Ishikawa (cell line): ENCODE measurements around the gene HHIPL1.

Source experiments
- CEBPB ChIP-seq: IDR thresholded peaks from 2 replicates; pipeline ENCODE4 v1.6.1; 2012
- CREB1 ChIP-seq: IDR thresholded peaks from 2 replicates; pipeline ENCODE4 v1.6.1; 2012; ENCODE audit warnings: low read depth
- EGR1 ChIP-seq: IDR thresholded peaks from 2 replicates; pipeline ENCODE4 v1.6.1; 2012
- EP300 ChIP-seq: IDR thresholded peaks from 2 replicates; pipeline ENCODE4 v1.6.1; 2012; ENCODE audit warnings: borderline replicate concordance
- FOXM1 ChIP-seq: IDR thresholded peaks from 2 replicates; pipeline ENCODE4 v1.6.1; 2012; ENCODE audit warnings: low read depth, borderline replicate concordance
- NFIC ChIP-seq: IDR thresholded peaks from 2 replicates; pipeline ENCODE4 v1.6.1; 2012
- RAD21 ChIP-seq: IDR thresholded peaks from 2 replicates; pipeline ENCODE4 v1.6.1; 2012; ENCODE audit warnings: low read depth
- TAF1 ChIP-seq: IDR thresholded peaks from 2 replicates; pipeline ENCODE4 v1.6.1; 2012; ENCODE audit warnings: low read depth, mild to moderate bottlenecking
- TCF12 ChIP-seq: IDR thresholded peaks from 2 replicates; pipeline ENCODE4 v1.6.1; 2012; ENCODE audit warnings: low read depth
- YY1 ChIP-seq: IDR thresholded peaks from 2 replicates; pipeline ENCODE4 v1.6.1; 2012; ENCODE audit warnings: low read depth
- ZBTB7A ChIP-seq: IDR thresholded peaks from 2 replicates; pipeline ENCODE4 v1.6.1; 2012; ENCODE audit warnings: low read depth
- TF ChIP-seq, protein P1 (sequence below): IDR thresholded peaks from 2 replicates; pipeline ENCODE4 v1.6.1; 2012
- TF ChIP-seq, protein P2 (sequence below): IDR thresholded peaks from 2 replicates; pipeline ENCODE4 v1.6.1; 2012
- TF ChIP-seq, protein P3 (sequence below): IDR thresholded peaks from 2 replicates; pipeline ENCODE4 v1.6.1; 2012; ENCODE audit warnings: low read depth, mild to moderate bottlenecking

The HHIPL1 gene

DNA sequence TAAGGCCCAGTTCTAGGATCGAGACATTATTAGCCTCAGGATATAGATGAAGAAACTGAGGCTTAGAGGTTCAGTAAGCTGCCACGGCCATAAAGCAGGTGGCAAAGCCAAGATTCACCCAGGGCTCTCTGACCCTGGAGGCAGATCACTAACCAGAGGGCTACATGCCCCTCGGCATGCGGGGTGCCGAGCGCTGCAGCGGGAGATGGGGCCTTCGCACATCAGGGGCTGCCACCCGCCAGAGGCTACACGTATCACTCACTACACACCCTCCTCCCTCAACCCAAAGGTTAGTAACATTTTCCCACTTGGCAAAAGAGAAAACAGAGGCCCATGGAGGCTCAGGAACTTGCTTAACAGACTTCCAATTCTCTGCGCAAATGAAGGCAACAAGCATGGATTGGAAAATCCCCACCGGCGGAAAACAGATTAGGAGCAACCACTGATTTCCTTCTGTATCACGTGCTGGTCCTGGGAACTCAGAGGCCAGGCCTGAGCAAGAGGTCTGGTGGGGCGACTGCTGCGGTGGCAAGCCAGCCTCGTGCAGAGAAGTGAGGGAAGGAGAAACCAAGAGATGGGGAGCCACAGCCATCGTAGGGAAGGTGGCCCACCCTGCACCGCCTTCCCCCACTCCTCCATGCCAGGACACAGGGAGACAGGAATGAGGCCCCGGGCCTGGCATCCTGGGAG is 46.9 kb upstream of the HHIPL1 start:
- TF ChIP-seq YY1 (no peak), TAF1 (no peak), CEBPB (no peak)
- TF ChIP-seq, protein P1, sequence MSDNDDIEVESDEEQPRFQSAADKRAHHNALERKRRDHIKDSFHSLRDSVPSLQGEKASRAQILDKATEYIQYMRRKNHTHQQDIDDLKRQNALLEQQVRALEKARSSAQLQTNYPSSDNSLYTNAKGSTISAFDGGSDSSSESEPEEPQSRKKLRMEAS = no peak

DNA sequence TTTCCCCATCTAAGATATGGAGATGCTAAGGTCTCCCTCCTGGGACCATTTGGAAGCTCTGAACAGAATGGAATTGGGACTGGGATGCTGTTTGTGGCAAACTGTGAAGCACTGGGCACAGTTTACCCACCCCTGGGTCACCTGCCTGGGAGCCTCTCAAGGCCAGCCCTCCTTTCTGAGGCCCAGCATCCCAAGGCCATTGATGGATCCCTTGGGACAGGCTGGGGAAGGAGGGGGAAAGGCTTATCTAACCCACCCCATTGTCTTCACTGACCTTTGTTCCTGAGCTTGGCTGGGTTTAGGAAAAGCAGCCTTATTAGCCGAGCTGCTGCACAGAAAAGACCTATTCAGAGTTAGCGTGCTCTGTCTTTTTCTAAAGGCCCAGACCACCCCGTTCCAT is 46.2 kb upstream of the HHIPL1 start:
- TF ChIP-seq, protein P1 = no peak
- TF ChIP-seq CEBPB (no peak), ZBTB7A (no peak), YY1 (no peak), EGR1 (no peak), NFIC (no peak)
- TF ChIP-seq, protein P2, sequence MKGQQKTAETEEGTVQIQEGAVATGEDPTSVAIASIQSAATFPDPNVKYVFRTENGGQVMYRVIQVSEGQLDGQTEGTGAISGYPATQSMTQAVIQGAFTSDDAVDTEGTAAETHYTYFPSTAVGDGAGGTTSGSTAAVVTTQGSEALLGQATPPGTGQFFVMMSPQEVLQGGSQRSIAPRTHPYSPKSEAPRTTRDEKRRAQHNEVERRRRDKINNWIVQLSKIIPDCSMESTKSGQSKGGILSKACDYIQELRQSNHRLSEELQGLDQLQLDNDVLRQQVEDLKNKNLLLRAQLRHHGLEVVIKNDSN = no peak

DNA sequence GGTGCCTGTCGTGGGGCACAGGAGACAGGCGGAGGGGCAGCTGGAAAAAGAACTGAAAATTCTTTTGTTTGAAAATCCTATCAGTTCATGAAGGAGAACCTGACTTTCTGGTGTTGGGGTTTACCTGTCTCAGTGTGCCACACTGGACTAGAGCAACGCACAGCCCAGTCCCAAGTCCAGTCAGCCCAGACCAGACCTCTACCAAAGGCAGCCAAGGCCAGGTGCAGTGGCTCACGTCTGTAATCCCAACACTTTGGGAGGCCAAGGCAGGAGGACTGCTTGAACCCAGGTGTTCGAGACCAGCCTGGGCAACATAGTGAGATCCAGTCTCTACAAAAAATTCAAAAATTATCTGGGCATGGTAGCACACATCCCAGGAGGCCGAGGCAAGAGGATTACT is 45.5 kb upstream of the HHIPL1 start:
- TF ChIP-seq CREB1 (no peak), EGR1 (no peak), YY1 (no peak), EP300 (no peak), RAD21 (no peak), FOXM1 (no peak), TAF1 (no peak), ZBTB7A (no peak)
- TF ChIP-seq, protein P2 = no peak
- TF ChIP-seq, protein P1 = no peak

DNA sequence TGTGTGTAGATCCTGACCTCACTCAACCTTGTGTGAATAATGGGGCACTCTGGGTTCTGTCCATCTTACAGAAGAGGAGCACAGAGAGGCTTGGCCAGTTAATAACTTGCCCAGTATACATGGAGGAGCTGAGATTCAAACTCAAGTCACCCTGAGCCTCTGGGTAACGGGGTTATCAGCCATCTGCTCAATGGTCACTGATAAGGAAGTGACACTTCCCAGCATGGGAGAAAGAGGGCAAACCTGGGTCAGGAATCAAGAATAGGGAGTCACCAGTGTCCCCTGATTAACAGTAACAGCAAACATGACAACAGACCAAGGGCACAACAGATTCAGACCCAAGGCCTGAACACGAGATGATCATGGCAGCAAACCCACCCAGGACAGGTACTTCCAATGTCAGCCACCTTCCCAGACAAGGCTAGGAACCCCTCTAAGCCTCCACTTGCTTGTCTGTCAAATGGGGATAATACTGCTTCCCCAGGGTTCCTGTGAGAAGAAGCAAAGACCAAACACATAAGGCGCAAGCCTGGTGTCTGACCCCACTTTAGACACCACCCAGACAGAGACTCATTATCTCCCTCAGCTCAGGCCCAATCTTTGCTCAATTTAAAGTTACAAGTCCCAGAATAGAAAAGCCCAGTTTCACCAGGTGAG is 44.6 kb upstream of the HHIPL1 start:
- no peak for TF ChIP-seq NFIC
- TF ChIP-seq RAD21 = no peak
- TF ChIP-seq TAF1 = no peak
- TF ChIP-seq, protein P3, sequence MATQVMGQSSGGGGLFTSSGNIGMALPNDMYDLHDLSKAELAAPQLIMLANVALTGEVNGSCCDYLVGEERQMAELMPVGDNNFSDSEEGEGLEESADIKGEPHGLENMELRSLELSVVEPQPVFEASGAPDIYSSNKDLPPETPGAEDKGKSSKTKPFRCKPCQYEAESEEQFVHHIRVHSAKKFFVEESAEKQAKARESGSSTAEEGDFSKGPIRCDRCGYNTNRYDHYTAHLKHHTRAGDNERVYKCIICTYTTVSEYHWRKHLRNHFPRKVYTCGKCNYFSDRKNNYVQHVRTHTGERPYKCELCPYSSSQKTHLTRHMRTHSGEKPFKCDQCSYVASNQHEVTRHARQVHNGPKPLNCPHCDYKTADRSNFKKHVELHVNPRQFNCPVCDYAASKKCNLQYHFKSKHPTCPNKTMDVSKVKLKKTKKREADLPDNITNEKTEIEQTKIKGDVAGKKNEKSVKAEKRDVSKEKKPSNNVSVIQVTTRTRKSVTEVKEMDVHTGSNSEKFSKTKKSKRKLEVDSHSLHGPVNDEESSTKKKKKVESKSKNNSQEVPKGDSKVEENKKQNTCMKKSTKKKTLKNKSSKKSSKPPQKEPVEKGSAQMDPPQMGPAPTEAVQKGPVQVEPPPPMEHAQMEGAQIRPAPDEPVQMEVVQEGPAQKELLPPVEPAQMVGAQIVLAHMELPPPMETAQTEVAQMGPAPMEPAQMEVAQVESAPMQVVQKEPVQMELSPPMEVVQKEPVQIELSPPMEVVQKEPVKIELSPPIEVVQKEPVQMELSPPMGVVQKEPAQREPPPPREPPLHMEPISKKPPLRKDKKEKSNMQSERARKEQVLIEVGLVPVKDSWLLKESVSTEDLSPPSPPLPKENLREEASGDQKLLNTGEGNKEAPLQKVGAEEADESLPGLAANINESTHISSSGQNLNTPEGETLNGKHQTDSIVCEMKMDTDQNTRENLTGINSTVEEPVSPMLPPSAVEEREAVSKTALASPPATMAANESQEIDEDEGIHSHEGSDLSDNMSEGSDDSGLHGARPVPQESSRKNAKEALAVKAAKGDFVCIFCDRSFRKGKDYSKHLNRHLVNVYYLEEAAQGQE = no peak
- no peak for TF ChIP-seq TCF12
- TF ChIP-seq FOXM1 = no peak
- TF ChIP-seq, protein P1 = no peak
- TF ChIP-seq YY1 = no peak
- no peak for TF ChIP-seq ZBTB7A
- no peak for TF ChIP-seq EGR1
- no peak for TF ChIP-seq CREB1
- no peak for TF ChIP-seq CEBPB

DNA sequence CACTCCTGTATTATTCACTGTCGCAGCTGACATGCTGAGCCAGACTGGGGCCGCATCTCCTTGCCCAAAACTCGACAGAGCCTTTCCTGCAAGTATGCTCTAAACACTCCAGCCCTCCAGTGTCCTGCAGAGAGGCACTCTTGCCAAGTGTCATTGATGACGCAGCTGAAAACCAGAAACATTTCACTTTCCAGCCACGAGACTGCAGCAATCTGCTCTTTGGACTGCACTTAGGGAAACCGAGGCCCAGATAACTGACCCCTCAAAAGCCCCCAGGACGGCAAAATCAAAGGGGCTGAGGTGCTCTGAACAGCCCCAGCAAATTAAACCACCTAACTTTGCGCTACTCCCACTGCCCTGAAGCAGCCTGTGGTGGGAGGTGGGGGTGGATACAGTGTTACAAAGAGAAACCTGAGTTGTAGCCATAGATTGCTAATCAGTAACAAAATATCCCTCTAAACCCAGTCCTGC is 43.5 kb upstream of the HHIPL1 start:
- no peak for TF ChIP-seq CREB1
- TF ChIP-seq, protein P1 = no peak

DNA sequence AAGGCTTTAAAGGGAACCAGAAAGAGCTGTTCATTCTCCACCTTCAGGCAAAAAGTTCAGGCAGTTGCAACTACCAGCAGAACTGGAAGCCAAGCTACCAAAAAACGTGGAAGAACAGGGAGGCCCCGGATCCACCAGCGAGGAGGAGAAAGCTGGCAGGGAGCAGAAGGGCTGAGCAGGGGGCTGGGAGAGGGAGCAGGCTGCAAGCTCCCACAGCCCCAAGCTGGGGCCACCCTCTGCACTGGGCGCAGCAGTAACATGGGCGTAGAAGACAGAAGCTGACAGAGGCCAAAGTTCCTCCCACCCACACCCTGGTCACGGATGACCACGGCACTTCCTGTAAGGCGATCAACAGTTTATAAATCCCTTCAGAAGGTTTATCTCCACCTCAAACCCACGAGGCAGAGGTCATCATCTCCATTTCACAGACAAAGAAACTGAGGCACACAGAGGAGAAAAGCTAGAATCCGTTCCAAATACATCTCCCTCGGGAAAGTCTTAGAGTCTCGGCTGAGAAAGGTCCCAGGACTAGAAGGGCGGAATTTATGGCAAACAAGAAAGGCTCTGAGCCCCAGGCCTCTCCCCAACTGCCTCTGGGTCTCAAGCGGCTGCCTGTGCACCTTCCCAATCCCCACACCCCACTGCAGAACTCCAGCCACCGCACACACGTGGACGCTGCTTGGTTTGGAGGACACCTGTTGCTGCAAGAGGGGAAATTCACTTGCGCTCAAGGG is 42.7 kb upstream of the HHIPL1 start:
- no peak for TF ChIP-seq TAF1
- no peak for TF ChIP-seq CREB1
- TF ChIP-seq, protein P3 = no peak
- no peak for TF ChIP-seq EGR1
